Right lobe of liver (tissue), 6 donors: ENCODE results near the gene TNFAIP3. TPM values are rescaled to one million over a fixed set of nuclear protein-coding genes. Genes with fewer than 3 reads are reported as not detected.

ENCODE experiments used
- ATAC-seq, 4 donors: fragments of 200-7000 bp; cut with Tn5 transposase; one replicate each; pipeline ENCODE4 v1.9.1; 2020; ENCODE audit warnings: mild to moderate bottlenecking in 4 of 4, moderate library complexity in 4 of 4
- DNase-seq, 3 donors: peaks; one replicate each; pipeline ENCODE4 v3.0.0-alpha.2; 2020
- H3K27ac ChIP-seq, 3 donors: fragments of 200-600 bp; one replicate each; pipeline ENCODE4 v1.8.0; 2022
- H3K27me3 ChIP-seq, 2 donors: fragments of 200-600 bp; one replicate each; pipeline ENCODE4 v1.8.0; 2022
- H3K36me3 ChIP-seq, 4 donors: fragments of 200-600 bp; sonication (generic) in 1 of 4; one replicate each; pipeline versions ENCODE4 v1.5.1 to v1.8.0; 2017 to 2022; ENCODE audit warnings: control low read depth in 1 of 4
- H3K4me1 ChIP-seq, 4 donors: fragments of 200-600 bp; sonication (generic) in 1 of 4; one replicate each; pipeline versions ENCODE4 v1.5.1 to v1.8.0; 2017 to 2022; ENCODE audit warnings: control low read depth in 1 of 4
- H3K4me3 ChIP-seq, 3 donors: fragments of 200-600 bp; one replicate each; pipeline ENCODE4 v1.8.0; 2022
- H3K9me3 ChIP-seq, 4 donors: fragments of 200-600 bp; sonication (generic) in 1 of 4; one replicate each; pipeline versions ENCODE4 v1.5.1 to v1.8.0; 2017 to 2022; ENCODE audit warnings: control low read depth in 1 of 4
- CTCF ChIP-seq, 4 donors: fragments of 200-600 bp in 3 of 4; fragments of 450-650 bp in 1 of 4; IDR thresholded peaks; one replicate each; pipeline versions ENCODE4 v1.5.1 to v1.8.0; 2016 to 2022; ENCODE audit warnings: antibody characterized with exemption in 4 of 4, mild to moderate bottlenecking in 2 of 4
- POLR2A ChIP-seq: fragments of 450-650 bp; IDR thresholded peaks from one replicate; pipeline ENCODE4 v1.6.1; 2017; ENCODE audit warnings: antibody characterized with exemption, mild to moderate bottlenecking
- WGBS: methylation state at CpG from one replicate; pipeline ENCODE4 v1.1.6; 2018; ENCODE audit warnings: low coverage, low lambda C conversion rate; ENCODE audit not compliant: insufficient coverage; ENCODE audit errors: missing lambda C conversion rate; 5-methylcytosine and 5-hydroxymethylcytosine counted together
- intact Hi-C, 2 donors: fragments of 100-400 bp; cut with DNase I; formaldehyde crosslinking; loops; one replicate each; pipeline versions ENCODE4 v1.11.2 to v1.14.1; 2022
- total RNA-seq, 6 experiments: library from RNA; depleted of rRNA in 2 of 6; stranded (reverse); fragments of >200 nt in 2 of 6; fragmentation: NEBNext Ultra II Directional in 3 of 6; extraction: Animal tissue kit (Norgen Biotek cat#: 25700) in 3 of 6; gene quantifications; one replicate each; pipeline versions ENCODE4 v1.1.0 to v1.2.4, GENCODE V29; 2016 to 2023
- donor health status: DM: no; HTN: yes; CAD: no.
- donor health status: DM: no; HTN: no; CAD: no.
- donor health status: DM: no; HTN: no; CAD: no.
- donor health status: DM: no; HTN: yes; CAD: no.
- donor health status: DM: no; HTN: yes; CAD: no.

The TNFAIP3 gene
- total RNA-seq, 6 experiments from 2014 or later: 8.3 to 38.1 (median 13.6) TPM

- TF ChIP-seq CTCF (IDR thresholded peaks at IDR 0.05) (no peak), POLR2A (no peak)
- Histone ChIP-seq H3K4me3 (no peak overlapping the region), H3K4me1 (peaks cover 0 to 6% (median 0%) of the 10 kb centered on the region in 4 donors), H3K27me3 (no peaks in the 10 kb centered on the region), H3K9me3 (no peaks in the 10 kb centered on the region), H3K27ac (peak overlapping the region in 2 of 3 donors; percentile 6 to 15), H3K36me3 (no peaks in the 10 kb centered on the region)
- ATAC-seq (no peak), DNase-seq (no peak)
- 50% methylated on average over 4 of the region's 4 CpGs for WGBS
- intact Hi-C loops: loop anchor here in 1 of 2 donors (10.0 kb wide), 1 partner anchor 138 kb away; no protein-coding TSS in a partner anchor
These were observed 3.8 kb upstream of the TNFAIP3 start for GRCh38 chr6:137863091-137863797.

- Histone ChIP-seq H3K27me3 (no peaks in the 10 kb centered on the region), H3K36me3 (no peaks in the 10 kb centered on the region), H3K9me3 (no peaks in the 10 kb centered on the region), H3K4me1 (peaks cover 0 to 14% (median 2%) of the 10 kb centered on the region in 4 donors), H3K4me3 (no peak overlapping the region), H3K27ac (no peak overlapping the region)
- ATAC-seq (no peak), DNase-seq (no peak)
- intact Hi-C loops: loop anchor here (5.0 to 10.0 kb wide), 2 partner anchors 140 to 158 kb away; no protein-coding TSS in a partner anchor
- no peak for TF ChIP-seq POLR2A
- TF ChIP-seq CTCF (IDR thresholded peaks at IDR 0.05): no peak
- WGBS: 76% methylated on average over 4 of the region's 4 CpGs
These were observed 2.1 kb upstream of the TNFAIP3 start for GRCh38 chr6:137864812-137865508.

- Histone ChIP-seq H3K9me3 (no peaks in the 10 kb centered on the region), H3K27me3 (no peaks in the 10 kb centered on the region), H3K4me1 (peaks cover 0 to 27% (median 6%) of the 10 kb centered on the region in 4 donors), H3K4me3 (peak overlapping the region; percentile 46 to 76 (median 66)), H3K36me3 (no peaks in the 10 kb centered on the region), H3K27ac (peak overlapping the region; percentile 77 to 81 (median 78))
- peak; percentile 7 to 37 (median 10) for ATAC-seq
- intact Hi-C loops: loop anchor here (5.0 to 10.0 kb wide), 2 partner anchors 142 to 159 kb away; no protein-coding TSS in a partner anchor
- TF ChIP-seq CTCF (IDR thresholded peaks at IDR 0.05): no peak
- TF ChIP-seq POLR2A: no peak
- DNase-seq: peak in 2 of 3 donors; percentile 60 to 78
- 11% methylated on average over 22 of the region's 25 CpGs for WGBS
These were observed 702 bp upstream of the TNFAIP3 start for GRCh38 chr6:137866200-137866913.

GRCh38 chr6:137867685-137868509, 838 bp downstream of the TNFAIP3 start:
- peak; percentile 48 to 67 (median 57) for DNase-seq

More at GRCh38 chr6:137867685-137868509, 838 bp downstream of the TNFAIP3 start:
- Histone ChIP-seq H3K36me3 (no peaks in the 10 kb centered on the region), H3K9me3 (no peaks in the 10 kb centered on the region), H3K27ac (peak overlapping the region; percentile 93 to 97 (median 95)), H3K27me3 (no peaks in the 10 kb centered on the region), H3K4me1 (peaks cover 0 to 41% (median 7%) of the 10 kb centered on the region in 4 donors), H3K4me3 (peak overlapping the region; percentile 71 to 87 (median 76))
- ATAC-seq: peak; percentile 17 to 38 (median 30)
- intact Hi-C loops: loop anchor here (5.0 to 10.0 kb wide), 2 partner anchors 143 to 161 kb away; no protein-coding TSS in a partner anchor
- TF ChIP-seq POLR2A (peak; percentile 35), CTCF (IDR thresholded peaks at IDR 0.05) (no peak)
- 1% methylated on average over 5 of the region's 32 CpGs for WGBS
